Neutrophil (primary cell): ENCODE data around the gene HNRNPH3.
"Not testable (repeated sequence)": the region's sequence is repeated elsewhere in the genome, so short reads cannot be mapped to it uniquely, and the experiment has no call there.

Experiments
- H3K27ac ChIP-seq: fragments of 200-600 bp; sonication (generic); 2 replicates; pipeline ENCODE4 v1.5.1; 2016; ENCODE audit warnings: mild to moderate bottlenecking, moderate library complexity
- H3K27me3 ChIP-seq: fragments of 200-600 bp; sonication (generic); 2 replicates; pipeline ENCODE4 v1.6.0; 2016; ENCODE audit warnings: mild to moderate bottlenecking
- H3K36me3 ChIP-seq: fragments of 200-600 bp; sonication (generic); 2 replicates; pipeline ENCODE4 v1.5.1; 2017
- H3K4me1 ChIP-seq, 2 experiments: fragments of 200-600 bp in 1 of 2; sonication (generic) in 1 of 2; 1 replicate in 1 of 2; 2 replicates in 1 of 2; pipeline versions ENCODE4 v1.5.1 to v1.6.1; 2013 to 2016; ENCODE audit warnings: low read depth in 1 of 2, low read length in 1 of 2, mild to moderate bottlenecking in 1 of 2, moderate library complexity in 1 of 2; ENCODE audit not compliant: control insufficient read depth in 1 of 2, insufficient read depth in 1 of 2
- H3K4me3 ChIP-seq, 2 experiments: fragments of 200-600 bp in 1 of 2; sonication (generic) in 1 of 2; 1 replicate in 1 of 2; 2 replicates in 1 of 2; pipeline ENCODE4 v1.5.1; 2013 to 2016; ENCODE audit warnings: low read depth in 1 of 2, low read length in 1 of 2, mild to moderate bottlenecking in 1 of 2, moderate library complexity in 1 of 2
- H3K9me3 ChIP-seq: fragments of 200-600 bp; sonication (generic); 2 replicates; pipeline ENCODE4 v1.5.1; 2016
- TF ChIP-seq, protein P1 (sequence below): fragments of 200-600 bp; sonication (generic); IDR thresholded peaks from 2 replicates; pipeline ENCODE4 v1.5.1; 2016; ENCODE audit warnings: antibody characterized with exemption

The HNRNPH3 gene

DNA sequence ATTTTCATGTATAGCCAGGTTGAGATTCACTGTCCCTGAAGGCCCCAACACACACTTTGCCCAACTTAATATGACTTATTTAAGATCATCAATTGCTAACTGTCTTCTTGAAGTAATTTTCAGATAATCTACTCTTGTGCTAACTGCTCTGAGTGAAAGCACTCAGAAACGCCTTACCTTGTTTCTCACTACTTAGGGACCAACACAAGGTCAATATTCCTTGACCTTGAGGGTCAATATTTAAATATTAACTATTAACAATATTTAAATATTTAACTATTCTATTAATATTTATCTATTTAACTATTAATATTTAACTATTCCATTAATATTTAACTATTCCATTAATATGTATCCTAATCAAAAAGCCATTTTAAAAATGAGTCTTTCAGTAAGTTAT, 26.0 kb upstream of the HNRNPH3 start:
- TF ChIP-seq, protein P1, sequence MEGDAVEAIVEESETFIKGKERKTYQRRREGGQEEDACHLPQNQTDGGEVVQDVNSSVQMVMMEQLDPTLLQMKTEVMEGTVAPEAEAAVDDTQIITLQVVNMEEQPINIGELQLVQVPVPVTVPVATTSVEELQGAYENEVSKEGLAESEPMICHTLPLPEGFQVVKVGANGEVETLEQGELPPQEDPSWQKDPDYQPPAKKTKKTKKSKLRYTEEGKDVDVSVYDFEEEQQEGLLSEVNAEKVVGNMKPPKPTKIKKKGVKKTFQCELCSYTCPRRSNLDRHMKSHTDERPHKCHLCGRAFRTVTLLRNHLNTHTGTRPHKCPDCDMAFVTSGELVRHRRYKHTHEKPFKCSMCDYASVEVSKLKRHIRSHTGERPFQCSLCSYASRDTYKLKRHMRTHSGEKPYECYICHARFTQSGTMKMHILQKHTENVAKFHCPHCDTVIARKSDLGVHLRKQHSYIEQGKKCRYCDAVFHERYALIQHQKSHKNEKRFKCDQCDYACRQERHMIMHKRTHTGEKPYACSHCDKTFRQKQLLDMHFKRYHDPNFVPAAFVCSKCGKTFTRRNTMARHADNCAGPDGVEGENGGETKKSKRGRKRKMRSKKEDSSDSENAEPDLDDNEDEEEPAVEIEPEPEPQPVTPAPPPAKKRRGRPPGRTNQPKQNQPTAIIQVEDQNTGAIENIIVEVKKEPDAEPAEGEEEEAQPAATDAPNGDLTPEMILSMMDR = no peak
- no peaks in the 10 kb centered on the region for H3K36me3 ChIP-seq

DNA sequence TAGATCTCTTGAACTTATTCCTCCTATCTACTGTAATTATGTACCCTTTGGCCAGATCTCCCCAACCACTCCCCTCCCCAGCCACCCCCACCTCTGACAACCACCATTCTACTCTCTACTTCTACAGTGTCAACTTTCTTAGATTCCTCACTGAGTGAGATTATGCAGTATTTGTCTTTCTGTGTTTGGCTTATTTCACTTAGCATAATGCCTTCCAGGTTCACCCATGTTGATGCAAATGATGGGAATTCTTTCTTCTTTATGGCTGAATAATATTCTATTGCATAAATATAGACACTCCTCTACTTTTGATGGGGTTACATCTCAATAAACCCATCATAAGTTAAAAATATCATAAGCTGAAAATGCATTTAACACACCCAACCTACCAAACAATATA, 21.3 kb upstream of the HNRNPH3 start:
- no peak overlapping the region for H3K4me3 ChIP-seq
- no peaks in the 10 kb centered on the region for H3K27me3 ChIP-seq
- no peak overlapping the region for H3K27ac ChIP-seq
- TF ChIP-seq, protein P1 = no peak
- H3K4me1 ChIP-seq = peaks cover 6 to 11% of the 10 kb centered on the region in 2 experiments
- H3K9me3 ChIP-seq = no peaks in the 10 kb centered on the region
- H3K36me3 ChIP-seq = no peaks in the 10 kb centered on the region

More for the DNA sequence above, 26.0 kb upstream of the HNRNPH3 start:
- no peaks in the 10 kb centered on the region for H3K27me3 ChIP-seq
- no peaks in the 10 kb centered on the region for H3K9me3 ChIP-seq
- H3K27ac ChIP-seq = no peak overlapping the region
- no peak overlapping the region for H3K4me3 ChIP-seq
- peaks cover 16 to 17% of the 10 kb centered on the region in 2 experiments for H3K4me1 ChIP-seq

DNA sequence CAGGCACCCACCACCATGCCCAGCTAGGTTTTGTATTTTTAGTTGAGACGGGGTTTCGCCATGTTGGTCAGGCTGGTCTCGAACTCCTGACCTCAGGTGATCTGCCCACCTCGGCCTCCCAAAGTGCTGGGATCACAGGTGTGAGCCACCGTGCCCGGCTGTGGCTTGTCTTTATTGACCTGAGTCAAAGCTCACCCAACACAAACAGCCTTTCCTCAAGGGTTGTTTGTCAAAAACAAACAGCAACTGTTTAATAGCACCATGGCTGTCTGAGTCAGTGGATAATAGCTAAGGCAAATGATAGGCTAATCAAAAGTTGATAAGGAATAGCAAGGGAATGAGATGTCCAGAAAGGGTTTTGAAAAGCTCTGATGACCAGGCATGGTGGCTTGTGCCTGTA, 16.9 kb upstream of the HNRNPH3 start:
- H3K9me3 ChIP-seq, H3K27me3 ChIP-seq, H3K4me3 ChIP-seq, H3K36me3 ChIP-seq: not testable (repeated sequence)
- Histone ChIP-seq H3K4me1 (peaks cover 9 to 16% of the 10 kb centered on the region in 2 experiments), H3K27ac (peak overlapping the region; percentile 51)

DNA sequence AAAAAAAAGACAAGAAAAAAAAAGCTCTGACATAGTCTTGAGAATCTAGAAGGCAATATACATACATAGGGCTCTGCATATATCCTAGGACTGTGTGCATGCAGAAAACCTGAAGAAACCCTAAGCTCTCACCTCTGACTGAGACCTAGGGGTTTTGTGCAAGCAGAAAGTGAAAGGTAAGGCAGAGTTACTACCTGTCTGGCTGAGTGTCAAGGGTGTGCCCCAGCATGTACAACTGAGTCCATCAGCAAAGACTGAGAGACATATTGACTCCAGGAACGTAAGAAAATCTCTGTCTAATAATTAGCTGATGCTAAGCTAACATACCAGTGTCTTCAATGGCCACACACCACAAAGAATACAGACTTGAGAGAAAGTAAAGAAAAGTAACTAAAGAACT, 16.3 kb upstream of the HNRNPH3 start:
- Histone ChIP-seq H3K4me1 (peaks cover 9 to 16% of the 10 kb centered on the region in 2 experiments), H3K36me3 (no peaks in the 10 kb centered on the region), H3K27me3 (no peaks in the 10 kb centered on the region), H3K4me3 (no peak overlapping the region), H3K27ac (no peak overlapping the region), H3K9me3 (no peaks in the 10 kb centered on the region)
- TF ChIP-seq, protein P1 = no peak

DNA sequence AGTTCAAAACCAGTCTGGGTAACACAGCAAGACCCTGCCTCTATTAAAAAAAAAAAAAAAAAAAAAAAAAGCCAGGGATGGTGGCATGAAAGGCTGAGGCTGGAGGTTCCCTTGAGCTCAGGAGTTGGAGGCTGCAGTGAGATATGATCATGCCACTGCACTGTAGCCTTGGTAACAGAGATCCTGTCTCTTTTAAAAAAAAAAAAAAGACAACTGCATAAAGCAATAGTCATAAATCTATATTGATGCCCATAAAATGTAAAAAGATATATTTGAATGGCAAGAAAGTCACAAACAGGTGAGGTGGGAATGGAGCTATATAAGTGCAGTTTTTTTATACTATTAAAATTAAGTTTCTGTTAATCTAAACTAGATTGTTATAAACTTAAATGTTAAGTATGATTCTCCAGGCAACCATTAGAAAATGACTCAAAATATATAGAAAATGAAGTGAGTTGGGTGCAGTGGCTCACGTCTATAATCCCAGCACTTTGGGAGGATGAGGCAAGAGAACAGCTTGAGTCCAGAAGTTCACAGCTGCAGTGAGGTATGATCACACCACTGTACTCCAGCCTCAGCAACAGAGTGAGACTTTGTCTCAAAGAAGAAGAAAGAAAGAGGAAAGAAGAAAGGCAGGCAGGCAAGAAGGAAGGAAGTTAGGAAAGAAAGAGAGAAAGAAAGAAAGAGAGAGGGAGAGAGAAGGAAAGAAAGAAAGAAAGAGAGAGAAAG, 13.4 kb upstream of the HNRNPH3 start:
- TF ChIP-seq, protein P1 = no peak
- Histone ChIP-seq H3K27ac (no peak overlapping the region), H3K9me3 (no peaks in the 10 kb centered on the region), H3K4me3 (no peak overlapping the region), H3K36me3 (no peaks in the 10 kb centered on the region), H3K27me3 (no peaks in the 10 kb centered on the region), H3K4me1 (peaks cover 9 to 16% of the 10 kb centered on the region in 2 experiments)

DNA sequence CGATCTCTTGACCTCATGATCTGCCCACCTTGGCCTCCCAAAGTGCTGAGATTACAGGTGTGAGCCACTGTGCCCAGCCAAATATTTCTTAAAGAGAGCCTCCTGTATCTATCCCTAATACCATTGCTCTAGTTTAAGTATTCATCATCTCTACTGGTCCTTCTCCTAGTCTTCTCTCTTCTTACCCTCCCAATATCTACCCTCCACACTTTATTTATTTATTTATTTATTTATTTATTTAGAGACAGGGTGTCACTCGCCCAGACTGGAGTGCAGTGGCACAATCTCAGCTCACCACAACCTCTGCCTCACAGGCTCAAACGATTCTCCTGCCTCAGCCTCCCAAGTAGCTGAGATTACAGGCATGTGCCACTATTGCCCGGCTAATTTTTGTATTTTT, 7.5 kb upstream of the HNRNPH3 start:
- peaks cover 31 to 41% of the 10 kb centered on the region in 2 experiments for H3K4me1 ChIP-seq
- H3K4me3 ChIP-seq, H3K27me3 ChIP-seq, H3K27ac ChIP-seq, H3K36me3 ChIP-seq, H3K9me3 ChIP-seq: not testable (repeated sequence)
